Measurements from ENCODE around the gene BAX.

BAX gene

DNA sequence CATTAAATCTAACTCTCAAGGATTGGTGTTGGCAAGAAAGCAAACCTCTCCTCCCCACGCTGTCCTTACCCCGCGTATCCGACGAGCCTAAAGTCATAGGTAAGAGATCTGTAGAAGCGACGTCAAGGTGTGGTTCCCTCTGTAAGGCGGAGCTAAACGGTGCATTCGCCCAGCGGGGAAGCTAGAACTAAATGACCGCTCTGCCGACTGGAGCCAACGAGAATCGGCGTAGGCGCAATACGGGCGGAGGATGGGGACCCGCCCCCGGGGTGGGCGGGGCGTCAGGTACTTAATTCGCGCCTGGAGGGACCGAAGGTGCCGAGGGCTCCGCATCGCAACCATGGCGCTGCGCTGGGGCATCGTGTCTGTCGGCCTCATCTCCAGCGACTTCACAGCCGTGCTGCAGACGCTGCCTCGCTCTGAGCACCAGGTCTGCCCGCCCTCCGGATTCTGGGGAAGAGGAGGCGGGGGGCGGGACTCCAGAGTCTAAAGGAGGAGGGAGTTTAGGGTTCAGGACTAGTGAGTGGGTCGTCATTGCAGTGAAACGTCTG is 21.2 kb upstream of the BAX start, which contains the start of gene DHDH:
TSS of gene DHDH (plus strand) at position 318 of the 551 bp plus-strand sequence. CDS start at position 341, 23 bp downstream.
- peak; percentile 95 for DNase-seq

DNA sequence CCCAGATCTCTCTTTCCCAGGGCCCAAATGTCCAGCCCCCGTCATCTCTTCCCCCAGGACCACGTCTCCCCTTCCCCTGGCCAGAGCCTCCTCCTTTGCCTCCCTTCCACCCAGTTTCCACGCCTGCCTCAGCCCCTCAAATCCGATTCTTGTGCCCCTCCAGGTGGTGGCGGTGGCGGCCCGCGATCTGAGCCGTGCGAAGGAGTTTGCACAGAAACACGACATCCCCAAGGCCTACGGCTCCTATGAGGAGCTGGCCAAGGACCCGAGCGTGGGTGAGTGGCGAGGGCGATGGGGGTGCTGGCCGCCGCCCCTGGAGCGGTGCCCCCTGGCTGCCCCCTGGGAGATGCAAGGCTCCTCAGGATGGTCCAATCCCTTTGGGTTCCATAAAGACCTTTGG is 19.8 kb upstream of the BAX start:
- DNase-seq, result no peak

DNA sequence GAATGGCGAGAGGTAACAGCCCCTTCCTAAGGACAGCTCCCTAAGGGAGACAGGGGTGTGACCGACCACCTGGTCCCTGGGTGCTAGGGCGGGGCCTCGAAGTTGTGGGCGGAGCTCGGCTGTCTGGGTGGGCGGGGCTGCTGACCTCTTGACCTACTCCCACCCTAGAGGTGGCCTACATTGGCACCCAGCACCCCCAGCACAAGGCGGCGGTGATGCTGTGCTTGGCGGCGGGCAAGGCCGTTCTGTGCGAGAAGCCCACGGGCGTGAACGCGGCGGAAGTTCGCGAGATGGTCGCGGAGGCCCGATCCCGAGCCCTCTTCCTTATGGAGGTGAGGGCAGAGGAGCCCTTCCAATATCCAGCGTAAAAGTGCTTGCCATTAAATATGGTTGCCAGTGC is 18.8 kb upstream of the BAX start:
- DNase-seq, result no peak

DNA sequence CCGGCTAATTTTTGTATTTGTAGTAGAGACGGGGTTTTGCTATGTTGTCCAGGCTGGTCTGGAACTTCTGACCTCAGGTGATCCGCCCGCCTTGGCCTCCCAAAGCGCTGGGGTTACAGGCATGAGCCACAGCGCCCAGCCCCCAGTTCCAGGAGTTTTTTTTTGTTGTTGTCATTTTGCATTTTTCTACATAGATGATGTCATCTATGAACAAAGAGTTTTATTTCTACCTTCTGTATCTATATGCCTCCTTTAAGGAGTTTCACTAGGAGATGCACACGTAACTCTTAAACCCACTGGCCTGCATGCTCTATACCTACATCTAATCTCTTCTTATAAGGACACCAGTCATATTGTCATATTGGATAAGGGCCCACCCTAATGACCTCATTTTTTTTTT is 16.4 kb upstream of the BAX start:
- no peak for DNase-seq

DNA sequence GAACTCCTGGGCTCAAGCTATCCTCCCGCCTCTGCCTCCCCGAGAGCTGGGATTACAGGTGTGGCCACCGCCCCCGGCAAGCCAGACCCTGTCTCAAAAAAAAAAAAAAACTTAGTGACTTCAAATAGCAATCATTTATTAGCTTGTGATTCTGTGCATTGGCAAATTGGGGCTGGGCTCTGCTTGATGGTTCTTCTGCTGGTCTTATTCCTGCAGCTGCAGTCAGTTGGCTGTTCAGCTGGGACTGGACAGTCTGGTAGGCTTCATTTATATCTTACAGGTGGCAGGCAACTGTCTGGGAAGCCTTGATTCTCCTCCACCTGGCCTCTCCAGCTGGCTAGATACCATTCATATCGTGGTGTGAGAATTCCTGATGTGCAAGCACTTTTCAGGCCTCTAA is 13.8 kb upstream of the BAX start:
- no peak for DNase-seq

DNA sequence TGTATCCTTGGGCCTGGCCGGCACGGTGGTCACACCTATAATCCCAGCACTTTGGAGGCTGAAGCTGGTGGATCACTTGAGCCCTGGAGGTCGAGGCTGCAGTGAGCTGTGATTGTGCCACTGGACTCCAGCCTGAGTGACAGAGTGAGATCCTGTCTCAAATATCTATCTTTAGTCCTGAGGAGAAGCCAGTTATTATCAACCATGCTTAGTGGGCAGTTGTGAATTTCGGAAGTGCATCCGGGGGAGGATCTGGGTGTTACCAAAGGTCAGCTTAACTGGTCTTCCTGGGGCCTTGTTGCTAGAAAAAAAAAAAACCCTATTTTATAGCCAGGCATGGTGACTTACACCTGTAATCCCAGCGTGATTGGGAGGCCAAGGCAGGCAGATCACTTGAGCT is 11.6 kb upstream of the BAX start:
- DNase-seq, result no peak

DNA sequence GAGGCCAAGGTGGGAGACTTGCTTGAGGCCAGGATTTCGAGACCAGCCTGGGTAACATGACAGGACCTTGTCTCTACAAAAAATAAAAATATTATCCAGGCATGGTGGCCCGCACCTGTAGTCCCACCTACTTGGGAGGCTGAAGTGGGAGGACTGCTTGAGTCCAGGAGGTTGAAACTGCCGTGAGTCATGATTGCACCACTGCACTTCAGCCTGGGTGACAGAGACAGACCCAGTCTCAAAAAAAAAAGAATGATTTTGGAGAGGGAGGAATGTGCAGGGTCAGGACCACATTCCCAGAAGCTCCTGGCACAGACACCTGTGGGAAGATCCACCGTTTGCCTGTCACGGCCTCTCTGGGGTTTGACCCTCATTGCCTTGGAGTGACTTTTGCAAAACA is 9.3 kb upstream of the BAX start:
- no peak for DNase-seq

DNA sequence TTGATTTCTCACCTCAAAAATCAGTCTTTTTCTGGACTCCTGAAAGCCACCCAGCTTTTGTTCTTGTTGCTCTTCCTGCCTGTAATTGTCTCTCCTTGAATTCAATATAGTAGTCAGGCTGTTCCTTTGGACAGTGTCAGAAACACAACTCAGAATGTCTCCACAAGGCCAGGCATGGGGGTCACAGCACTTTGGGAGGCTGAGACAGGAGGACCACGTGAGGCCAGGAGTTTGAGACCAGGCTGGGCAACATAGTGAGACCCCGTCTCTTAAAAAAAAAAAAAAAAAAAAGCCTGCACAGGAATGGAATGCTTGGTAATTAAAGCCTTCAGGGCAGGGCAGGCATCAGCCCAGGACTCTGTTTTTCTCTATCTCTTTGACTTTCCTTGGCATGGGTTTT is 8.9 kb upstream of the BAX start:
- no peak for DNase-seq

DNA sequence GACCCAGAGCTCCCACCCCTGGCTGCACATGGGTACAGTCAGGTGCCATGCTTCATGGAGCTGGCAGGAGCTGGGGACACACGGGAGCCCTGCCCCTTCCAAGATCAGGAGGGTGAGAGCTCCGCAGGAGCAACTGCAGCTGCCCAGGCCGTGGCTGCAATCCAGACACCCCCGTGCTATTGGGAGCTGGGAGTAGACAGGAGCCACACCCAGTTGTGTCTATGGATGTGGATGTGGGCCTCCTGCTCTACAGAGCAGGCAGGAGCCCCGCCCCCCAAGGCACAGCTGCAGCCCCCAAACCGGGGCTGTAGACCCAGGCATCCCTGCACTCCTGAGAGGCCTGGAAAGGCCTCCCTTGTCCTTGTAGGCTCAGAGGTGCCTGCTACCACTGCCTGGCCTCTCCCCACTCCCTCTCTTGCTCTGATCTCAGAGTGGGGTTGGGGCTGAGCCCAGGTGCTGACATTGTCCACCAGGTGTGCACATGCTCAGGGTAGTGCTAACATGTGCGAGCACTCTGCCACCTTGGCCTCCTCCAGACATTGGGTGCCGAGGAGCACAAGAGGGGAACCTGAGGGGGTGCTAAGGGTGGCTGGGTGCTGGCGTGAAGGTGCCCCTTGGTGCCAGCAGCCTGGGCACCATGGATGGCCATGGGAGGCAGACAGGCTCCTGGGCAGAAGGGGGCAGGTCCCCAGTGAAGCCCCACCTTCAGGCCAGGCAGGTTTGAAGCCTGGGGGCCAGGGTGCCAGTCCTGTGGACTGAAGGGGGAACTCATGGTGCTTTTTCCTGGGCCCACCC is 8.0 kb upstream of the BAX start:
- DNase-seq, result no peak

DNA sequence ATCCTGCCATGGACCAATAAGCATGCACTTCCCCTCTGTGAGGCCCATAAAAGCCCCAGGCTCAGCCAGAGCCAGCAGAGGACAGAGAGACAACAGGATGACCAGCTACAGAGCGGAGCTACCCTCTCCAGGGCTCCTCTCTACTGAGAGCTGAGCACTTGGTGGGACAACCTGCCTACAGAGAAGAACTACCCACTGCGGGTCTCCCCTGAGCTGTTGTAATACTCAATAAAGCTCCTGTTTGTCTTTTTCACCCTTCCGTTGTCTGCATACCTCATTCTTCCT is 7.5 kb upstream of the BAX start:
- no peak for DNase-seq

DNA sequence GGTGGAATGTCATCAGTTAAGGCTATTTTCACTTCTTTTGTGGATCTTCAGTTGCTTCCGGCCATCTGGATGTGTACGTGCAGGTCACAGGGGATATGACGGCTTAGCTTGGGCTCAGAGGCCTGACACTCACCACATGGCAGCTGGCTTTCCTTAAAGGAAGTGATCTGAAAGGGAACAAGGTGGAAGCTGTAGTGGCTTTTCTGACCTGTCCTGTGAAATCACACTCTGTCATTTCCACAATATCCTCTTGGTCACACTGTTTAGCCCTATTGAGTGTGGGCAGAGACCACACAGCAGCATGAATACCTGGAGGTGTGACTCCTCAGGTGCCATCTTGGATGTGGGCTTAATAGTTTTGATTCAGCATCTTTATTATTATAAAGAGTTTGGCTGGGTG is 4.5 kb upstream of the BAX start:
- DNase-seq, result no peak

DNA sequence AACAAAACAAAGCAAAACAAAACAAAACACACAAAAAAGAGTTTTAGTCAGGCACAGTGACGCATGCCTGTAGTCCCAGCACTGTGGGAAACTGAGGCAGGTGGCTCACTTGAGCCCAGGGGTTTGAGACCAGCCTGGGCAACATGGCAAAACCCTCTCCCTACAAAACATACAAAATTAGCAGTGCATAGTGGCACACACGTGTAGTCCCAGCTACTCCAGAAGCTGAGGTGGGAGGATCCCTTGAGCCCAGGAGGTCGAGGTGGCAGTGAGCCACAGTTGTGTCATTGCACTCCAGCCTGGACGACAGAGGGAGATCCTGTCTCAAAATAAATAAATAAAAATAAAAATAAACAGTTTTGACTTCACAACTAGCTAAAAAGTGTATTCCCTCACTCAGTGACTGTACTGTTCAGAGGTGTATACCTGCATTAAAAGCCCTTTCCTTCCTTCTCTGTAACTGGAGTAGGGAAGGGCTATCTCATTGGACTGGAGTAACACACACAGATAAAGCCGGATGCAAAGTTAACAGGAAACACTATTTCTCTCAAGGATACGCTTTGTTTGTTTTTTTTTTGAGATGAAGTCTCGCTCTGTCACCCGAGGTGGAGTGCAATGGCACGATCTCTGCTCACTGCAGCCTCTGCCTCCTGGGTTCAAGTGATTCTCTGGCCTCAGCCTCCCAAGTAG is 3.7 kb upstream of the BAX start:
- no peak for DNase-seq

DNA sequence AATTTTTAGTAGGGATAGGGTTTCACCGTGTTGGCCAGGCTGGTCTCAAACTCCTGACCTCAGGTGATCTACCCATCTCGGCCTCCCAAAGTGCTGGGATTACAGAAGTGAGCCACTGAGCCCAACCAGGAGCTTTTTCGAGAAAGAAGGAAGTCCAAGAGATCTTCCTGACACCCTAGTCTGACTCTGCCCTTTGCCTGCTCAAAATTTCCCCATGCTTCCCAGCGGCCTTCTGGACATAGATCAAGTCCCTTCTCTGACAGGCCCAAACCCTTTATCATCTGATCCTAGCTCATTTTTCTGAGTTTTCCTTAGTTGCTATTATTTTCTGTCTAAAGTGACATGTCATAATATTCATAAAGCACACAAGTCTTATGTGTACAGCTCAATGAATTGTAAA is 1.5 kb upstream of the BAX start:
- DNase-seq, result no peak

DNA sequence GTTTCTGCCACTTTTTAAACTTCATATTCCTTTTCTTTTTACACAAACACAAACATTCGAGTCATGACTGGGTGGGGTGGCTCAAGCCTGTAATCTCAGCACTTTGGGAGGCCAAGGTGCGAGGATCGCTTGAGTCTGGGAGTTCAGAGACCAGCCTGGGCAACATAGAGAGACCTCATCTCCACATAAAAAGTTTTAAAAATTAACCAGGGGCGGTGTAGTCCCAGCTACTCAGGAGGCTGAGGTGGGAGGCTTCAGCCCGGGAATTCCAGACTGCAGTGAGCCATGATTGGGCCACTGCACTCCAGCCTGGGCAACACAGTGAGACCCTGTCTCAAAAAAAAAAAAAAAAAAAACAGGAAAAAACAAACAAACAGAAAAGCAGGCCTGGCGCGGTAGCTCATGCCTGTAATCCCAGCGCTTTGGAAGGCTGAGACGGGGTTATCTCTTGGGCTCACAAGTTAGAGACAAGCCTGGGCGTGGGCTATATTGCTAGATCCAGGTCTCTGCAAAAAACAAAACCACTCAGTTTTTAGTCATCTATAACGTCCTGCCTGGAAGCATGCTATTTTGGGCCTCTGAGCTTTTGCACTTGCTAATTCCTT is 583 bp upstream of the BAX start:
- DNase-seq, result no peak

DNA sequence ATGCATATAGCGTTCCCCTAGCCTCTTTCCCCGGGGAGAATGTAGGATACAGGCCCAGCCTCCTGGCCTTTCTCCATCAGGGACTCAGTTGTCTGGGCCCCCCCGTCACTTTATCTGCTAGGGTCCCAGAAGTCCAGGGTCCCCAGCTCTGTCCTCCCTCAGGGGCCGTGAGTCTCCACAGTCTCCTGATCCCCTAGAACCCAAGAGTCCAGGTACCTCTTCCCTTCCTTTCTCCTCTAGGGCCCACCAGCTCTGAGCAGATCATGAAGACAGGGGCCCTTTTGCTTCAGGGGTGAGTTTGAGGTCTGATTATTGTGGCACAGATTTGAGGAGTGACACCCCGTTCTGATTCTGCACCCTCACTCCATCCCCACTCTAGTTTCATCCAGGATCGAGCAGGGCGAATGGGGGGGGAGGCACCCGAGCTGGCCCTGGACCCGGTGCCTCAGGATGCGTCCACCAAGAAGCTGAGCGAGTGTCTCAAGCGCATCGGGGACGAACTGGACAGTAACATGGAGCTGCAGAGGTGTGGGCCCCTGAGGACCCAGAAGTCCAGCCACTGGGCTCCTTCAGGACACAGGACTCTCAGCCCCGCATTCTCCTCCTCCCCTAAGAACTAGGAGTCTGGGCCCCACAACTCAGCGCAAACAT is 758 bp downstream of the BAX start:
- DNase-seq, result no peak

DNA sequence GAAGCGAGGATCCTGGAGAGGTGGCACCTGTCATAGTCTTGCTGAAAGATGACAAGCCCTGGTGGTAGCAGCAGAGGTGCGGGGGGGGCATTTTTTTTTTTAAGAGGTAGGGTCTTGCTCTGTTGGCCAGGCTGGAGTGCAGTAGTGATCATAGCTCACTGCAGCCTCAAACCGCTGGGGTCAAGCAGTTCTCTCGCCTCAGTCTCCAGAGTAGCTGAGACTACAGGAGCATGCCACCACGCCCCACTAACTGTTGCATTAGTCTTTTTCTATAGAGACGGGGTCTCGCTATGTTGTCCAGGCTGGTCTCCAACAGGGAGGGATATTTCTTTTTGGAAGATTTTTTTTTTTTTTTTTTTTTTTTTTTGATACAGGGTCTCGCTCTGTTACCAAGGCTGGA is 3.3 kb downstream of the BAX start:
- DNase-seq, result no peak

DNA sequence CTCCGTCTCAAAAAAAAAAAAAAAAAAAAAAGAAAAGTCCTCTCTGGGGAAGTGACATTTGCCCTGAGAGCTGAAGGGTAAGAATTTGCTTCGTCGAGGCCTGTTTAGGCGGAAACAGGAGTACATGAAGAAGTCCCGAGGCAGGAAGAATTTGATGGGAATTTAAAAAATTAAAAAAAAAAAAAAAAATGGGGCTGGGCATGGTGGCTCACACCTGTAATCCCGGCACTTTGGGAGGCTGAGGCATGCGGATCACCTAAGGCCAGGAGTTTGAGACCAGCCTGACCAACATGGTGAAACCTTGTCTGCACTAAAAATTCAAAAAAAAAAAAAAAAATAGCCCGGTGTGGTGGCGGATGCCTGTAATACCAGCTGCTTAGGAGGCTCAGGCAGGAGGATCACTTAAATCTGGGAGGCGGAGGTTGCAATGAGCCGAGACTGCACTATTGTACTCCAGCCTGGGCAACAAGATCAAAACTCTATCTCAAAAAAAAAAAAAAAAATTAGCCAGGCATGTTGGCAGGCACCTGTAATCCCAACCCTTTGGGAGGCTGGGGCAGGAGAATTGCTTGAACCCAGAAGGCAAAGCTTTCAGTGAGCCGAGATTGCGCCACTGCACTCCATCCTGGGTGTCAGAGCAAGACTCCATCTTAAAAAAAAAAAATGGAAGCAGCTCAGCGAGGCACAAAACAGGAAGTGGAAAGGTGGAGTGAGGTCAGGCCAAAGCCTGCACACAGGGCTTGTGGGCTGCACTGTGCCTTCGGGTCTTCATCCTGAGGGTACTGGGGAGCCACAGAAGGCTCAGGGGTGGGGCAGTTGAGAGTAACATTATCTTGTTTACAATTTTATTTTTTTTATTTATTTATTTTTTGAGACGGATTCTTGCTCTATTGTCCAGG is 4.9 kb downstream of the BAX start:
- no peak for DNase-seq

DNA sequence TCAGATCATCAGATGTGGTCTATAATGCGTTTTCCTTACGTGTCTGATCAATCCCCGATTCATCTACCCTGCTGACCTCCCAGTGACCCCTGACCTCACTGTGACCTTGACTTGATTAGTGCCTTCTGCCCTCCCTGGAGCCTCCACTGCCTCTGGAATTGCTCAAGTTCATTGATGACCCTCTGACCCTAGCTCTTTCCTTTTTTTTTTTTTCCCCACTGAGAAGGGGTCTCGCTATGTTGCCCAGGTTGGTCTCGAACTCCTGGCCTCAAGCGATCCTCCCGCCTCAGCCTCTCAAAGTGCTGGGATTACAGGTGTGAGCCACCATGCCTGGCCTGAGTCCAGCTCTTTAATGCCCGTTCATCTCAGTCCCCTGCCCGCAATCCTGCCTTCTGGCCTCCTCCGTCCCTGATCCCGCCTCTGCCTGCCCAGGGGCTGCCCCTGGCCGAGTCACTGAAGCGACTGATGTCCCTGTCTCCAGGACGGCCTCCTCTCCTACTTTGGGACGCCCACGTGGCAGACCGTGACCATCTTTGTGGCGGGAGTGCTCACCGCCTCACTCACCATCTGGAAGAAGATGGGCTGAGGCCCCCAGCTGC is 6.5 kb downstream of the BAX start:
- DNase-seq, result no peak

DNA sequence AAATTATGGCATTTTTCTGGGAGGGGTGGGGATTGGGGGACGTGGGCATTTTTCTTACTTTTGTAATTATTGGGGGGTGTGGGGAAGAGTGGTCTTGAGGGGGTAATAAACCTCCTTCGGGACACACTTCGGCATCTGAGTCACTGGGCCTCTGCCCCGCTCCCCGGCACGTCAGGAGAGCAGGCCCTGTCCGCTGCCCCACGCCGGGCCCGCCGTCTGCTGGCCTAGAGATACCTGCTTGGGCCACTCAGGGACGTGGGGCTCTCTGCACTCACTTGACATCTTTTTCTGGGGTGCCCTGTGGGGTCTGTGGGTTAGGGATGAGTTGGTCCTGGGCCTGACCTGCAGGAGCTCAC is 7.0 kb downstream of the BAX start:
- no peak for DNase-seq

DNA sequence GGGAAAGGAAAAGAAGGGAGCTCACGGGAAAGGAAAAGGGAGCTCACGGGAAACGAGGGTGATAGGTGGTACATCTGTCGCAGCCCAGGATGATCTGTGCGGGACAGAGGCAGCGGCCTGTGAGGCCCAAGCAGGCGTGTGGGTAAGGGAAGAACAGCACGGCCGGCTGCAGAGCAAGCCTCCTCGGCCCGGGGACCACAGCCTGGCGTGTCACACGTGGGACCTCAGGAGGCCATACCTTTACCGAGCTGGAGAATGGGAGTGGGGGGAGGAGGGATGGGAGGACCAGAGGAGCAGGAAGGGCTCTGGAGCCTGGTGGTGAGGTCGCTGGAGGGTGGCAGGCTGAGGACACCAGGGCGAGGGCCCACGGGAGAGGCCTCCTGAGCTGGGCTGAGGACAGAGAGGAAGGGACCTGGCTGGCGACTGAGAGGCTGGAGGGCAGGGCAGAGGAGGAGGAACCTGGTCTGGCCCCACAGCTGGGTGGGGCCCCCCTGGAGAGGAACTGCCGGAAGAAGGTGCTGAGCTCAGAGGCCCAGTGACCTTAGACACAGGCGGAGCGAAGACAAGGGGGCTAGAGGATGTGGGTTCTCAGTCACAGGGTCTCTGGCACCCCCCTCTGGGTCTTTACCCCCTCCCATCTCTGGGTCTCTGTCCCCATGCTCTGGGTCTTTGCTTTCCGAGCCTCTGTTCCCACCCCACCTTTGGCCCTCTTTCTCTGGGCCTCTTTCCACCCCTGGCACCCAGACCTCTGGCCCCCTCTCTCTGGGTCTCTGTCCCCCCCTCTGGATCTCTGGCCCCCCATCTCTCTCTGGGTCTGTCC is 7.6 kb downstream of the BAX start:
- DNase-seq, result no peak

DNA sequence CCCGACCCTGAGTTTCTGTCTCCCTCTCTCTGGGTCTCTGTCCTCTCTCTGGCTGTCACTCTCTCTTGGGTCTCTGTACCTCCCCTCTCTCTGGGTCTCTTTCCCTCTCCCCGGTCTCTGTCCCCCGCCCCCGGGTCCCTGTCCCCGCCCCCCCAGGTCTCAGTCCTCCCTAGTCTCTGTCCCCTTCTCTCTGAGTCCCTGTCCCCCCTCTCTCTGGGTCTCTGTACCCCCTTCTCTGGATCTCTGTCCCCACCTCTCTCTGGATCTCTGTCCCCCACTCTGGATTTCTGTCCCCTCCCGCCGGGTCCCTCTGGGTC is 8.1 kb downstream of the BAX start:
- no peak for DNase-seq
